ENCODE results near the gene ARFIP1.
"Not testable (repeated sequence)": the region's sequence is repeated elsewhere in the genome, so short reads cannot be mapped to it uniquely, and the experiment has no call there.

- TF ChIP-seq POLR2A (IDR thresholded peaks at IDR 0.05; ENCODE audit: low read length); GATA1 (IDR thresholded peaks at IDR 0.05; ENCODE audit: low read depth, low read length): not testable (repeated sequence)
Measured at GRCh38 chr4:152898133-152898532, 118.4 kb downstream of the ARFIP1 start.

Data from erythroblast (primary cell).